ENCODE measurements around the gene STX4.

GRCh38 chr16:30987581-30988190 is 45.7 kb upstream of the STX4 start:
- TF ChIP-seq, protein P1, sequence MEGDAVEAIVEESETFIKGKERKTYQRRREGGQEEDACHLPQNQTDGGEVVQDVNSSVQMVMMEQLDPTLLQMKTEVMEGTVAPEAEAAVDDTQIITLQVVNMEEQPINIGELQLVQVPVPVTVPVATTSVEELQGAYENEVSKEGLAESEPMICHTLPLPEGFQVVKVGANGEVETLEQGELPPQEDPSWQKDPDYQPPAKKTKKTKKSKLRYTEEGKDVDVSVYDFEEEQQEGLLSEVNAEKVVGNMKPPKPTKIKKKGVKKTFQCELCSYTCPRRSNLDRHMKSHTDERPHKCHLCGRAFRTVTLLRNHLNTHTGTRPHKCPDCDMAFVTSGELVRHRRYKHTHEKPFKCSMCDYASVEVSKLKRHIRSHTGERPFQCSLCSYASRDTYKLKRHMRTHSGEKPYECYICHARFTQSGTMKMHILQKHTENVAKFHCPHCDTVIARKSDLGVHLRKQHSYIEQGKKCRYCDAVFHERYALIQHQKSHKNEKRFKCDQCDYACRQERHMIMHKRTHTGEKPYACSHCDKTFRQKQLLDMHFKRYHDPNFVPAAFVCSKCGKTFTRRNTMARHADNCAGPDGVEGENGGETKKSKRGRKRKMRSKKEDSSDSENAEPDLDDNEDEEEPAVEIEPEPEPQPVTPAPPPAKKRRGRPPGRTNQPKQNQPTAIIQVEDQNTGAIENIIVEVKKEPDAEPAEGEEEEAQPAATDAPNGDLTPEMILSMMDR (IDR thresholded peaks at IDR 0.05): no peak
- no peak for TF ChIP-seq POLR2AphosphoS5 (IDR thresholded peaks at IDR 0.05)

Data from breast epithelium (tissue), 3 donors.